ENCODE measurements around the gene GBP6.
A peak's percentile ranks its signal among the peaks of the same experiment; 100 is the strongest.
"Not testable (repeated sequence)": the region's sequence is repeated elsewhere in the genome, so short reads cannot be mapped to it uniquely, and the experiment has no call there.

GBP6 gene

DNA sequence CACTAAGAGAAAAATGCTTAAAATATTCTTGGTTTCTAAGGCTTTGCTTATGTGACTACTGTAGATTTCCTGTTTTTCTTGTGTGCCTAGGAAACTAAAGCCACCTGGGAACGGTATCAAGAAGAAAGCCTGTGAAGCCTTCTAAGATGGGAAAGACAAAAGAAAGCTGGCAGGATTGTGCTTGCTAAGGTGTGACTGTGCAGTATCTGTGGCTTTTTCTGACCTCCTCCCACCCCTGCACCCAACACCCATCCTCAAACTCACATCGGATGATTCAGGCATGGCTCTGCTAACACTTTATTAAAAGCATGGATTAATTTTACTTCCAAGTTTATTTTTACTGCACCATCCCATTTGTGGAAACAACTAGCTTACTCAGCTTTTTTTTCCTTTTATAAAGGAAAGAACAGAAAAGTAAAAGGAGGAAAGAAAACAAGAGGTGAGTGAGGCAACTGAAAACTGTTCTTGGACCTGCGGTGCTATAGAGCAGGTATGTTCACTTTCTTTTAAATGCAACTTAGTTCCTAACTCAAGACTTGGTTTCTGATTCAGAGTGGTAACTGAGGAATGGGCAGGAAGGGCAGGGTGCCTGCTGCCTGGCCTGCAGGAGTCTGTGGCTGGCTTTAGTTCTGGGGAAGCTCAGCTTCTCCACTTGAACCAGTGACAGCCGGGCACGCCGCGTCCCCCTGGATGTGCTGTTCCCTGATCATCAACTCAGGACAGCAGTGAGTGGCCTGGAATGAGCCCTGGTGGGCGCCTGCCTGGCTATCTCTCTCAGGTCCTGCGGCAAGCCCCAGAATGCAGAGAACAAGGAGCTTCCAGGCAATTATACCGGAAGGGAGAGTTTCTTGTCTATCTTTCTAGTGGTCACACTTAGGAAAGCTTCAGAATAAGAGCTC is at the start of gene GBP6:
TSS of gene GBP6 (plus strand) at position 422 of the 899 bp plus-strand sequence. CDS start 4,493 bp downstream, outside the sequence.
- DNase-seq (ENCODE audit: extremely low read depth in 1 of 2, low read depth in 1 of 2): no peak

GRCh38 chr1:89322402-89322801 is 41.5 kb upstream of the GBP6 start:
- no peak for DNase-seq (ENCODE audit: extremely low read depth in 1 of 2, low read depth in 1 of 2)

GRCh38 chr1:89331890-89332289 is 32.0 kb upstream of the GBP6 start:
- DNase-seq (ENCODE audit: extremely low read depth in 1 of 2, low read depth in 1 of 2): no peak

- DNase-seq (ENCODE audit: extremely low read depth in 1 of 2, low read depth in 1 of 2): no peak
These were observed 31.4 kb upstream of the GBP6 start for GRCh38 chr1:89332461-89332860.

GRCh38 chr1:89335486-89335885 is 28.4 kb upstream of the GBP6 start:
- DNase-seq (ENCODE audit: extremely low read depth in 1 of 2, low read depth in 1 of 2): no peak

DNA sequence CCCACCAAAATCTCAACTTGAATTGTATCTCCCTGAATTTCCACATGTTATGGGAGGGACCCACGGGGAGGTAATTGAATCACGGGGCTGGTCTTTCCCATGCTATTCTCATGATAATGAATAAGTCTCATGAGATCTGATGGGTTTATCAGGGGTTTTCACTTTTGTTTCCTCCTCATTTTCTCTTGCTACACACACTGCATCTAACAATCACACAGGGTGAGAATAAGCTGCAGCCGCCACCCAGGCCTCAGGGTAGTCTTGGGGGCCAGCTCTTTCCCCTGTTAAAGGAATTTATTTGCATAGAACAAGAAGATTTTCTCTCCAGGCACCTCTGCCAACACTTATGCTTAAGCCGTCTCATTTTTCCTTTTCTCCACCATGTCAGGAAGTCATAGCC is 26.0 kb upstream of the GBP6 start:
- DNase-seq (ENCODE audit: extremely low read depth in 1 of 2, low read depth in 1 of 2): no peak

DNA sequence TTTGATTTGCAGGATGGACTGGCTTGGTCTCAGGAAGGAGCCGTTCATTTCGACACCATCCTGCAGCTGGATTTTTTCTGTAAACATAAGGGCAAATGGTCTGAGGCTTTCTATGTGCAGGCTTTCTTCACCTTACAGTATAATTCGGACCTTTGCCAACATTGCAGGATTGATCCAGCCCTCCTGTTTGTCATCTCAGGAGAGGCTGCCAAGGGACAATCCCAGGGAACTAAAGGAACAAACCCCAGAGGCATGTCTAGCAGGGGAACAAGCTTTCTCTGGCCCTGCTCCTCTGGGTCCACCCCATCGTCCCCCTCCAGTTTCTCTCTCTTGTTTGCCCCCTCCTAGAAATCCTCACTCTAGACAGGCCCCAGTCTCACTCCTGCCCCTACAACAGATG is 24.8 kb upstream of the GBP6 start:
- DNase-seq (ENCODE audit: extremely low read depth in 1 of 2, low read depth in 1 of 2): no peak

- not testable (repeated sequence) for DNase-seq (ENCODE audit: extremely low read depth in 1 of 2, low read depth in 1 of 2)
These were observed 18.4 kb upstream of the GBP6 start for GRCh38 chr1:89345479-89345878.

- no peak for DNase-seq (ENCODE audit: extremely low read depth in 1 of 2, low read depth in 1 of 2)
These were observed 16.6 kb upstream of the GBP6 start for GRCh38 chr1:89347296-89347695.

DNA sequence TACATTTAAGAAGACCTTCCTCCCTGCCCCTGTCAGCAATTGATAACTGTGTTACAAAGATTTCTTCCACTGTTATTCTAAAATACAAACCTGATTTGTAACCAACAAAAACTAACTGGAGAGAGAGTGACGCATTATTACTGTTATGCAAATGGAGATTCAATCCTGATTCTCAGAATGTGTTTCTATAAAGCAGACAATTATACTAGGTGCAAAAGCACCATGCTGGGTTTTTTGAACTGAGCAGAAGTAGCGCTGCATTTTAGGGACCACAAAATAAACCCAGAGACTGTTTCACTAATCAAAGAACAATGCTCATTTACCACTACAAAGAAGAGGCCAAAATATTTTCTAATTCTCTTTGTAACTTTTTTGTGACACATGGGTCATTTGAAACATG is 13.6 kb upstream of the GBP6 start:
- no peak for DNase-seq (ENCODE audit: extremely low read depth in 1 of 2, low read depth in 1 of 2)

DNA sequence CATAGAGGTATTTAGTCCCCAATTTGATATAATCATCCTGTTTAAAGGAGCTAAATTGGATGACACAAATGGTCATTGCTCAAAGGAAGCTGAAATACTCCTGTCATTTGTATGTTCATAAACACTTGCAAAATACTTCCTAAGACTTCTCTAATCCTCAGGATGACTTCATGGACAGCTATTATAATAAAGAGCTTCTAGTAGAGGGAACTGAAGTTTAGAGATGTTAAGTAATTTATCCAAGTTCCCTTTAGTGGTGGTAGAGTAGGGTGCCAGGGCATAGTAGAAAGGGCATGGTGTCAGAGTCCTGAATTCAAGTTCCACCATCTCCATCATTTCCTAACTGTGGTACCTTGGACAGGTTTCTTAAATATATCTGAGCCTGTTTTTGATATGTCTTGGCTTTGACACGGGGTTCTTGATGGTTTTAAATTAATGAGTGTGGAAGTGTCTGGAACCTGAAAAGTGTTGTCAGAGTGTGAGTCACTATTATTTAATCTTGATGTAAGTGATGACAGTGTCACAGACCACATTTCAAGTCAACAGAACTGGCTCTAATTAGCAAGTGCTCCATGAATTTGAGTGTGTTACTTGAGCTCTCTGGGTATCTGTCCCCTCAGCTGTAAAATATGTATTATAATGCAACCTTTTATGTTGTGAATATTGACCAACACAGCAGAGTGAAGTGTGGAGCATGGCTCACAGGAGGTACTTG is 12.1 kb upstream of the GBP6 start:
- DNase-seq (ENCODE audit: extremely low read depth in 1 of 2, low read depth in 1 of 2): no peak

DNA sequence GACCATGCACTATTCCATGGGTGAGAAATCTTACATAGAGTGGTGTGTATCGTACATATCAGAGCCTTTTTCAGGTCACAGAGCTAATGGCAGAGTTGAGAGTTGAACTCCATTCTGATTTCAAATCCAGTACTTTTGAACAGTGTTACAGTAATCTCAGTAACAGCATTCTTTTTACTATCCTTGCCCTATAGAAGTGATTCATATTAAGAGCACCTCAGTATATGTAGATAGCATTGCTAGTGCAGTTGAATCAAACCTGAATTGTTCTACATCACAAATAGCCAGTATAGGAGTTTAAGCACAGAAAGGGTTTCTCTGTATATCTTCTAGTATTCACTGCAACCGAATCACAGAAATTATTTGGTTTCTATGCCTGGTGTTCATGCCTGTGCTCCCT is 11.4 kb upstream of the GBP6 start:
- DNase-seq (ENCODE audit: extremely low read depth in 1 of 2, low read depth in 1 of 2): no peak

- no peak for DNase-seq (ENCODE audit: extremely low read depth in 1 of 2, low read depth in 1 of 2)
These were observed 9.7 kb upstream of the GBP6 start for GRCh38 chr1:89354205-89354604.

DNA sequence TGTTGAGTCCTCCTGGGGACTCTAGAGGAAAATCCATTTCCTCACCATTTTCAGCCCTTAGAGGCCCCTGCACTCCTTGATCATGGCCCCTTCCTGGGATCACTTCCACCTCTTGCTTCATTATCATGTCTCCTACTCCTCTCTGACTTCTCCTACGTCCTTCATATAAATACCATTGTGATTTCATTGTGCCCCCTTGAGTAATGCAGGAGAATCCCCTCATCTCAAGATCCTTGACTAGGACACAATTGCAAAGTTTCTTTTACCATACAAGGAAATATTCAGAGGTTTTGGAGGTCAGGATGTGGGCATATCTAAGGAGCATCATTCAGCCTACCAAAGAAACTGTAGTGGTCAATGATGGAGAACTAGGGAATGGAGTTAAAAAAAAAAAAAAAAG is 8.8 kb upstream of the GBP6 start:
- DNase-seq (ENCODE audit: extremely low read depth in 1 of 2, low read depth in 1 of 2): no peak

- no peak for DNase-seq (ENCODE audit: extremely low read depth in 1 of 2, low read depth in 1 of 2)
These were observed 7.0 kb upstream of the GBP6 start for GRCh38 chr1:89356658-89357400.

DNA sequence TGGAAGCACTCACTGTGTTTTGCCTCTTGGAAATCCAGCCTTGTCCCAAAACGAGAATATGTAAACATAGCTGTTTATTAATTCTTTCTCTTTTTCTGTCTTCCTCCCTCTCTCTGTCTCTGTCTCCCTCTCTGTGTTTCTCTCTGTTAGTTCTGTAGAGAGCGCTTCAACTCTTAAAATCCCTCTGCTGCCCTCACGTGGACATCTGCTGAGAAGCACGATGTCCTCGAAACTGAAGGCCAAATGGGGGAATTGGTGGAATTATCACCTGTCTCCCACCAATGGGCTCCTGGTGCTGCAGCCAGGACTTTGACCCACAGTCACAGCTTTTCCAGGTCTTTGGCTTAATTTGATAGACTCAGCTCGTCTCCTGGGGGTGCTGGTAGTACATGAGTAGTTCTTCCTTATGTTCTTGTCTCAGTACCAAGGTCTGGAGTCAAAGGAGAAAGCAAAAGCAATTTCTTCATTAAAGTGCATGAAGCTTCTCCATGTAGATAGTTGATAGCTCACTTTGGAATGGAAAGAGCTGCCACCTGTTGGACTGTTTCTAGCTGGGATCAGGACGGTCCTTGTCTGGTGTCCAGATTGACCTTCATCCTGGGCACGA is 5.5 kb upstream of the GBP6 start:
- peak; percentile 66 to 76 for DNase-seq (ENCODE audit: extremely low read depth in 1 of 2, low read depth in 1 of 2)

DNA sequence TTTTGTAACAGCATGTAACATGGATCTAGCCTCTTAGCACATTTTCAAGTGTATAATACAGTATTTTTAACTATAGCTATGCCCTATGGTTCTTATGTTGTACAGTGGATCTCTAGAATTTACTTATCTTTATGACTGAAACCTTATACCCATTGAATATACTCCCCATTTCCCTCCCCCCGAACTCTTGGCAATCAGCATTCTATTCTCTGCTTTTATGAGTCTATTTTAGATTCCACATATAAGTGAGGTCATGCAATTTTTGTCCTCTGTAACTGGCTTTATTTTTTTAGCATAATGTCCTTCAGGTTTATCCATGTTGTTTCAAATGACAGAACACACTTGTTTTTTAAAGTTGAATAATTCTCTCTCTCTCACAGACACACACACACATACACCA is 3.1 kb upstream of the GBP6 start:
- DNase-seq (ENCODE audit: extremely low read depth in 1 of 2, low read depth in 1 of 2): no peak

DNA sequence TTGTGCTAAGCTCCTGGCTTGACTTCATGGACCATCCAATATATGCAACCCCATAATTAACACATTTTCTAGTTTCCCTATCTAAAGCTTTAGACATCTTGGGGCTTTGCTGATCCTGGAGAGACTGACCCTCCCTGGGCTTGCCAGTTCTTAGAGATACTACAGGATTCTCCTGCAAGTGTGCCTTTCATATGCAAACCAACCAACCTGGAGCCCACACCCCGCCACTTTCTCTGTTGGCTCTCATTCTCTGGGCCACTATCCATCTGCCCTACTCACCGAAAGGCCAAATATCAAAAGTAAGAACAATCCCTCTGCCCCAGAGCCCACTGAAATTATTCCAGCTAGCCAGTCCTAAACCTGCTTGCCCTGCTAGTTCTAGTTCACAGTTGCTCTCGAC is 2.2 kb upstream of the GBP6 start:
- no peak for DNase-seq (ENCODE audit: extremely low read depth in 1 of 2, low read depth in 1 of 2)

DNA sequence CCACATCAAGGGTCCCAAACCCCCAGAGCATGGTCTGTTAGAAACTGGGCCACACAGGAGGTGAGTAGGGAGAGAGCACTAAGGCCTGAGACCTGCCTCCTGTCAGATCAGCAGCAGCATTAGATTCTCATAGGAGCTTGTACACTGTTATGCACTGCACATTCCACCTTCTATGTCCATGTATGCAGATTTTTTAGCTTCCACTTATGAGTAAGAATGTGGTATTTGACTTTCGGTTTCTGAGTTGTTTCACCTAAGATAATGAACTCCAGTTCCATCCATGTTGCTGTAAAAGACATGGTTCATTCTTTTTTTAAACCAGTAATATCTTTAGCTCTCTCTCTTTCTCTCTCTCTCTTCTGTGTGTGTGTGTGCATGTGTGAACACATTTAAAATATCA is 663 bp upstream of the GBP6 start:
- DNase-seq (ENCODE audit: extremely low read depth in 1 of 2, low read depth in 1 of 2): no peak

DNA sequence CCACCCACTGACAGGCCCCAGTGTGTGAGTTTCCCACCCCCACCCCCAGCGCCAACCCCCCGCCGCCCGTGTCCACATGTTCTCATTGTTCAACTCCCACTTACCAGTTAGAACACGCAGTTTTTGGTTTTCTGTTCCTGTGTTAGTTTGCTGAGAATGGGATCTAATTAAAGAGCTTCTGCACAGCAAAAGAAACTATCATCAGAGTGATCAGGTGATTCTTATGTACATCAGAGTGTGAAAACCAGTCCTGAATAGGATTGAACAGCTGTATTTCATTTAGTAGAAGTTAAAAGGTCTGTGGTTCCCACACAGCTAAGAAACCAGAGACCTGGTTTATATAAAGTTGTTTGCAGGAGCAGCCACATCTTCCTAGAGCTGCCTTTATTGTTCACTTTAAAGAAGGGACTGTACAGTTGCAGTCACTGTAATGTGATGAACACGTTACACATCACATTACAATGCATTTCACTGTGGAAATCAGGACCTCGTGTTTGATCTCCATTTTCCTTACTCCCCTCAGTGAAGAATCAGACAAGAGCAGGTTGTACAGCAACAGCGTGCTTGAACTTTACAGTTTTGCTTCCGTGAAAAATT is 1.2 kb downstream of the GBP6 start:
- no peak for DNase-seq (ENCODE audit: extremely low read depth in 1 of 2, low read depth in 1 of 2)

DNA sequence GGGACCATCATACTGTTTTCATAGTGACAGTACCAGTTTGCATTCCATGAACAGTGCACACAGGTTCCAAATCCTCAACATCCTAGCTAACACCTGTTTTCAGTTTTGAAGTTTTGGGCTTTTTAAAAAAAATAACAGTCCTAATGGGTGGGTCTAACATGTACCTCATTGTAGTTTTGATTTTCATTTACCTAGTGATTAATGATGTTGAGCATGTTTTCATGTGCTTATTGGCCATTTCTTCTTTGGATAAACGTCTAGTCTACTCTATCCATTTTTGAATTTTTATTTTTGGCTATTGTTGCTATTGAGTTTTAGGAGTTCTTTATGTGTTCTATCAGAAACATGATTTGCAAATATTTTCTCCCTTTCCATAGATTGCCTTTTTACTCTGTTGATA is 3.4 kb downstream of the GBP6 start:
- no peak for DNase-seq (ENCODE audit: extremely low read depth in 1 of 2, low read depth in 1 of 2)

Measured in activated CD8-positive, alpha-beta memory T cell treated with anti-CD3 and anti-CD28 coated beads for 1 hour (primary cell).